Brain pericyte (primary cell): ENCODE data around the gene LPIN3.

ENCODE experiments used
- DNase-seq: peaks from one replicate; pipeline ENCODE4 v3.0.0-alpha.2; 2012; ENCODE audit warnings: low read depth, low spot score

LPIN3 gene

GRCh38 chr20:41365777-41366545, 25.3 kb downstream of the LPIN3 start:
- DNase-seq, result no peak

GRCh38 chr20:41366546-41367392, 26.1 kb downstream of the LPIN3 start, which contains the start of gene EMILIN3:
Gene EMILIN3, minus strand, starts transcription at chr20:41366818. Its CDS starts 184 bp downstream, at chr20:41366634.
- no peak for DNase-seq

- no peak for DNase-seq
These were observed 26.7 kb downstream of the LPIN3 start for GRCh38 chr20:41367393-41367695.

- no peak for DNase-seq
These were observed 27.3 kb downstream of the LPIN3 start for GRCh38 chr20:41367956-41368355.

GRCh38 chr20:41369673-41370072, 29.1 kb downstream of the LPIN3 start:
- no peak for DNase-seq

GRCh38 chr20:41370176-41370575, 29.6 kb downstream of the LPIN3 start:
- no peak for DNase-seq

GRCh38 chr20:41371371-41371770, 30.8 kb downstream of the LPIN3 start:
- DNase-seq, result no peak

- DNase-seq, result no peak
These were observed 32.7 kb downstream of the LPIN3 start for GRCh38 chr20:41373251-41373783.

- no peak for DNase-seq
These were observed 33.6 kb downstream of the LPIN3 start for GRCh38 chr20:41373931-41374920.

- no peak for DNase-seq
These were observed 35.2 kb downstream of the LPIN3 start for GRCh38 chr20:41375846-41376245.

- no peak for DNase-seq
These were observed 35.7 kb downstream of the LPIN3 start for GRCh38 chr20:41376349-41376748.

GRCh38 chr20:41377275-41377674, 36.7 kb downstream of the LPIN3 start:
- no peak for DNase-seq

GRCh38 chr20:41379551-41379950, 38.9 kb downstream of the LPIN3 start:
- DNase-seq, result no peak

- no peak for DNase-seq
These were observed 40.1 kb downstream of the LPIN3 start for GRCh38 chr20:41380551-41381193.

GRCh38 chr20:41382791-41383305, 42.2 kb downstream of the LPIN3 start:
- DNase-seq, result no peak

- DNase-seq, result no peak
These were observed 46.1 kb downstream of the LPIN3 start for GRCh38 chr20:41386502-41387427.

- DNase-seq, result no peak
These were observed 46.8 kb downstream of the LPIN3 start for GRCh38 chr20:41387444-41387851.

GRCh38 chr20:41390889-41391288, 50.3 kb downstream of the LPIN3 start:
- DNase-seq, result no peak

- no peak for DNase-seq
These were observed 51.0 kb downstream of the LPIN3 start for GRCh38 chr20:41391587-41392001.

- no peak for DNase-seq
These were observed 51.7 kb downstream of the LPIN3 start for GRCh38 chr20:41392295-41392694.
